GM21447 (cell line): ENCODE measurements around the gene ENTPD8.

Experiments
- ATAC-seq: cut with Tn5 transposase; IDR thresholded peaks from one replicate; pipeline ENCODE4 v1.9.1; 2021; ENCODE audit not compliant: unreplicated experiment

The ENTPD8 gene

DNA sequence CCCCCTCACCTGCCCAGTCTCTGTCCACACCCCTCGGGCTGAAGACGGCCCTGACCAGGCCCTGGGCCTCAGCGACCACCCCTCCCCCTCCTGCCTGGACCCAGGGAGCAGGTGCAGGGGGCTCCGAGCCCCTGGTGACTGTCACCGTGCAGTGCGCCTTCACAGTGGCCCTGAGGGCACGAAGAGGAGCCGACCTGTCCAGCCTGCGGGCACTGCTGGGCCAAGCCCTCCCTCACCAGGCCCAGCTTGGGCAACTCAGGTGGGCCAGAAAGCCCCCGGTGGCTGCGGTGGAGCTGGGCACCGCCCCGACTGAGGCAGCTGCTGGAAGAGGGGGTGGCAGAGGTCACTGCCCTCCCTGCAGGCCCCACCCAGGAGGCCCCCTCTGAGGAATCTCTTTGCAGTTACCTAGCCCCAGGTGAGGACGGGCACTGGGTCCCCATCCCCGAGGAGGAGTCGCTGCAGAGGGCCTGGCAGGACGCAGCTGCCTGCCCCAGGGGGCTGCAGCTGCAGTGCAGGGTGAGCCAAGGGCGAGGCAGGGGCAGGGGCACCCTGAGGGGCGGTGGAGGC is 7.7 kb downstream of the ENTPD8 start:
- ATAC-seq: no peak

GRCh38 chr9:137432687-137433348 is 8.3 kb downstream of the ENTPD8 start:
- ATAC-seq: no peak

- ATAC-seq: no peak
Measured at GRCh38 chr9:137431416-137431931, 9.7 kb downstream of the ENTPD8 start.

GRCh38 chr9:137430723-137431415 is 10.3 kb downstream of the ENTPD8 start:
- ATAC-seq: no peak

- no peak for ATAC-seq
Measured at GRCh38 chr9:137429974-137430722, 11.0 kb downstream of the ENTPD8 start.

GRCh38 chr9:137429546-137429890 is 11.6 kb downstream of the ENTPD8 start:
- ATAC-seq: no peak

DNA sequence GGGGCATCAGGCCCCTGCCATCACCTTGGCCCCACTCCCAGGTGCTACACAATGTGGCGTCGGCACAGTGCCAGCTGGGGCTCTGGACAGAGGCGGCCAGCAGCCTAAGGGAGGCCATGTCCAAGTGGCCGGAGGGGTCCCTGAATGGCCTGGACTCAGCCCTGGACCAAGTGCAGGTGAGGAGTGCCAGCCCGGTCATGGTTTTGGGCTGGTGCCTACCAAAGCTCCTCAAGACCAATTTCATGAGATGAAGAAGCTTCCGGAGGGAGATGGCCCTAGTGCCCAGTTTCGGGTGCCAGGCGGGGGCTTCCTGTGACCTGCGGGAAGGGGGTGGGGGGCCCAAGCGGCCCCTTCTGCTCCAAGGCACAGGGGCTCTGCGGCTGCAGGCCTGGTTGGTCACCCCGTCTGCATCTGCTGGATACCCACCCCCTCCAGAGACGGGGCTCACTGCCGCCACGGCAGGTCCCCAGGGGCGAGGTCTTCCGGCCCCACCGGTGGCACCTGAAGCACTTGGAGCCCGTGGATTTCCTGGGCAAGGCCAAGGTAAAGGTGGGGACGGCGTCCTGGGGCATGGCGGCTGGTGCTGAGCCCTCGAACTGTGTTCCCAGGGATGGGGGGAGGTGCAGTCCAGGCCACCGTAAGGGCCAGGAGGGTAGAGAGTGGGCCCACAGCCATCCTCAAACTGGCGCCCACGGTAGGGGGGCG is 12.2 kb downstream of the ENTPD8 start:
- no peak for ATAC-seq

DNA sequence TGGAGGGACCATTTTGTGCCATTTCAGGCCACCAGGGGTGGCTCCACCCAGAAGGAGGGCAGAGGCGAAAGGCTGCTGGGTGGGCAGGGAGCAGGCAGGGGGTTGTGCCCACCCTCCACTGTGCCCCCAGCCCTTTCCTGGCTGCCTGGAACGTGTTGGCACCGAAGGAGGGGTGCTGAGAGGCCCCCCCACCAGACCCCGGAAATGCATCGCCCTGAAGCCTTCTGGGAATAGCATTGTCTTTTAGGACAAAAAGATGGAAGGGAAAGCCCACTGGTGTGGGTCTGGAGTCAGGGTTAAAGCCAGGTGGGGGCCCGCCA is 12.9 kb downstream of the ENTPD8 start:
- ATAC-seq: no peak

GRCh38 chr9:137427454-137428310 is 13.5 kb downstream of the ENTPD8 start:
- no peak for ATAC-seq

GRCh38 chr9:137426018-137426681 is 15.0 kb downstream of the ENTPD8 start:
- ATAC-seq: no peak

- ATAC-seq: no peak
Measured at GRCh38 chr9:137423514-137424291, 17.5 kb downstream of the ENTPD8 start.

DNA sequence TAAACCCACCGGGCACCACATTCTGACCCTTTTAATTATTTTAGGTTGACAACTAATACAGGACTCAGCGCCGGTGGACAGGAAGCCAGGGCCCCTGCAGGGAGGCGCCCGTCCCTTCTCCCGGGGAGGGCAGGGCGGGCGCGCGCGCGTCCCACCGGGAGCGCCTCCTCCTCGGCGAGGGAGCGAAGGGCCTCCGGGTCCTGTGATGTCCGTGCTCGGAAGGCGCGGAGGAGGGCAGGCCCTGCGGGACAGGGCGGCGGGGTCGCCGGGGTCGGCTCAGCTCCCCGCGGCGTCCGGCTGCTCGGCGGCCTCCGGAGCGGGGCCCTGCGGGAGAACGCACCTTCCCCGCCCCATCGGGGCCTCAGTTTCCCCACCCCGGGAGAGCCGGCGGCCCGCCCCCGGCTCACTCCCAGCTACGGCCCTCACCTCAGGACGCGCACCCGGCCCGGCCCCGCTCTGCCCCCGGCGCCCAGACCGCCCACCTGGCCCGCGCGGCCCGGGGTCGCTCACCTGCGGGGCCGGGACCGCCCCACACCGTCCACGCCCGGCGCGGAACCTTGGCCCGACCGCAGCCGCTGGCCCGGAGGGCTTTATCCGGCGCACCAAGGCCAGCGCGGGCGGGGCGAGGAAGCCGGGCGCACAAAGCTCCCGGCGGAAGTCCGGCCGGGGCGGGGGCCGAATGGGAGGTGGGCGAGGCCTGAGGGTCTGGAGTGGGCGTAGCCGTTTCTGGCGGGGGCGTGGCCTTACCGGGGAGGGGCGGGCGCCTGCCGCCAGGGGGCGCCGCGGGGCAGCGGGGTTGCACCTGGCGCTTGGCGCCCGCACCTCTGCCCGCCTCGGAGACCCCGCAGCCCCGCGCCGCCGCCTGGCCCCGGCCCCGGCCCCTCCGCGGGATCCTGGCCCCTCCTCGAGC is 18.3 kb downstream of the ENTPD8 start, which contains the start of the genes EXD3 and NOXA1:
Gene EXD3, minus strand, starts transcription at position 559 of the 910 bp plus-strand sequence. CDS start 27,805 bp downstream, outside the sequence.
Gene NOXA1, plus strand, starts transcription at position 790 of the 910 bp plus-strand sequence. CDS start 137 bp downstream, outside the sequence.
- peak; percentile 76 for ATAC-seq

- ATAC-seq: no peak
Measured at GRCh38 chr9:137421838-137422603, 19.1 kb downstream of the ENTPD8 start.

DNA sequence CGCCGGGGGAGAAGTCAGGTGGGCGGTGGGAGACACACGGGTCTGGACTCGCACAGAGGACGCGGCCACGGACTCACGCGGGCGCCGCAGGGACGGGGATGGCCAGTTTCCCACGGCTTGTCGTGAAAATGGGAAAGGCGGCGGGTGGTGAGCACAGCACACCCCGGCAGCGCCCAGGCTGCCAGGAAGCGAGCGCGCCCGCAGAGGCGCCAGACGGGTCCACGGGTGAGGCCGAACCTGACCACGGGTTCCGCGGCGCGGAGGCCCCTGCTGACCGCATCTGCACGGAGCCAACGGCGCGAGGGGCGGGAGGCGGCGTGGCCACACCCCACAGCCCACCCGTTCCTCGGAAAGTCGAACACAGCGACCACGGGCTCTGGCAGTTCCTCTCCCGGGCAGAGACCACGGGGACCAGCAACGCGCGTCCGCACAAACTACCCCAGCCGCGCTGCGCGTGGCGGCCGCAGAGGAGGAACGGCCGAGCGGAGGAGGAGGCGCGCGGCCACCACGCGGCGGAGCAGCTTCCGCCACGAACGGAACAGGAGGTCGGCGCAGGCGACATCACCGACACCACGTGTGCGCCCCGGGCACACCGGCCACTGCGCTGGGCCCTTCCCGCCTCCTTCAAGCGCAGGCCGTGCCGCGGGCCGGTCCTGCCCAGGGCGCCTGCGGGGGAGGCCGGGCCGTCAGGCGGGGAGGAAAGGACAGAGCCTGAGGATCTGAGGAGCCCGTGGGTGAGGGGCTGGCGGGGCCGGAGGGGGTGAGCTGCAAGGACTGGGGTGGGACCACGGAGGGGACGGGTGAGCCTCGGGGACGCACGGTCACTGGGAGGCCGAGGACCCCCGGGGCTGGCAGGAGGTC is 23.8 kb downstream of the ENTPD8 start:
- no peak for ATAC-seq

- ATAC-seq: no peak
Measured at GRCh38 chr9:137416563-137417151, 24.5 kb downstream of the ENTPD8 start.
